Measurements from ENCODE around the gene CNTN1. TPM values are rescaled to one million over a fixed set of nuclear protein-coding genes. Genes with fewer than 3 reads are reported as not detected.

The CNTN1 gene
- total RNA-seq, 6 donors from 2014 or later = 1.0 to 9.8 (median 5.6) TPM

- no peaks in the 10 kb centered on the region for H3K4me1 ChIP-seq
- no peak overlapping the region for H3K4me3 ChIP-seq
- no peak overlapping the region for H3K27ac ChIP-seq
- H3K27me3 ChIP-seq = no peaks in the 10 kb centered on the region
- DNase-seq = no peak
- H3K9me3 ChIP-seq = no peaks in the 10 kb centered on the region
- TF ChIP-seq POLR2AphosphoS5 (IDR thresholded peaks at IDR 0.05) = no peak
- TF ChIP-seq CTCF (IDR thresholded peaks at IDR 0.05) = no peak
- no peak for TF ChIP-seq EP300 (IDR thresholded peaks at IDR 0.05)
- no peak for TF ChIP-seq POLR2A (IDR thresholded peaks at IDR 0.05)
- no peaks in the 10 kb centered on the region for H3K36me3 ChIP-seq
- no peak for ATAC-seq (ENCODE audit: low FRiP score in 2 of 2)
- 85 to 90% methylated on average over 2 of the region's 2 CpGs for WGBS, 2 donors
These were observed 260.8 kb downstream of the CNTN1 start for GRCh38 chr12:40953076-40953475.

GRCh38 chr12:40957417-40957816 is 265.2 kb downstream of the CNTN1 start:
- no peaks in the 10 kb centered on the region for H3K9me3 ChIP-seq
- no peak for TF ChIP-seq CTCF (IDR thresholded peaks at IDR 0.05)
- TF ChIP-seq POLR2A (IDR thresholded peaks at IDR 0.05) = no peak
- no peak for TF ChIP-seq EP300 (IDR thresholded peaks at IDR 0.05)
- no peak for TF ChIP-seq POLR2AphosphoS5 (IDR thresholded peaks at IDR 0.05)
- DNase-seq = no peak
- no peaks in the 10 kb centered on the region for H3K27me3 ChIP-seq
- no peak overlapping the region for H3K4me3 ChIP-seq
- H3K36me3 ChIP-seq = no peaks in the 10 kb centered on the region
- 91 to 96% methylated on average over 1 of the region's 1 CpG for WGBS, 2 donors
- no peak for ATAC-seq (ENCODE audit: low FRiP score in 2 of 2)
- H3K27ac ChIP-seq = no peak overlapping the region
- no peaks in the 10 kb centered on the region for H3K4me1 ChIP-seq

GRCh38 chr12:40959041-40959440 is 266.8 kb downstream of the CNTN1 start:
- Histone ChIP-seq H3K27ac (no peak overlapping the region), H3K27me3 (no peaks in the 10 kb centered on the region), H3K4me1 (no peaks in the 10 kb centered on the region), H3K36me3 (no peaks in the 10 kb centered on the region), H3K9me3 (no peaks in the 10 kb centered on the region), H3K4me3 (no peak overlapping the region)
- ATAC-seq (ENCODE audit: low FRiP score in 2 of 2) (no peak), DNase-seq (no peak)
- TF ChIP-seq POLR2A (IDR thresholded peaks at IDR 0.05) = no peak
- TF ChIP-seq CTCF (IDR thresholded peaks at IDR 0.05) = no peak
- TF ChIP-seq EP300 (IDR thresholded peaks at IDR 0.05) = no peak
- TF ChIP-seq POLR2AphosphoS5 (IDR thresholded peaks at IDR 0.05) = no peak
- WGBS, 2 donors = 87 to 97% methylated on average over 2 of the region's 2 CpGs

- no peaks in the 10 kb centered on the region for H3K36me3 ChIP-seq
- TF ChIP-seq POLR2A (IDR thresholded peaks at IDR 0.05) = no peak
- no peak for TF ChIP-seq POLR2AphosphoS5 (IDR thresholded peaks at IDR 0.05)
- TF ChIP-seq CTCF (IDR thresholded peaks at IDR 0.05) = no peak
- no peak for TF ChIP-seq EP300 (IDR thresholded peaks at IDR 0.05)
- H3K4me3 ChIP-seq = no peak overlapping the region
- 77 to 86% methylated on average over 2 of the region's 2 CpGs for WGBS, 2 donors
- H3K9me3 ChIP-seq = no peaks in the 10 kb centered on the region
- H3K27me3 ChIP-seq = no peaks in the 10 kb centered on the region
- ATAC-seq (ENCODE audit: low FRiP score in 2 of 2) (no peak), DNase-seq (no peak)
- H3K4me1 ChIP-seq = no peaks in the 10 kb centered on the region
- H3K27ac ChIP-seq = no peak overlapping the region
These were observed 271.5 kb downstream of the CNTN1 start for GRCh38 chr12:40963751-40964150.

- no peaks in the 10 kb centered on the region for H3K4me1 ChIP-seq
- H3K9me3 ChIP-seq = no peaks in the 10 kb centered on the region
- no peaks in the 10 kb centered on the region for H3K36me3 ChIP-seq
- WGBS, 2 donors = 47 to 60% methylated on average over 6 of the region's 6 CpGs
- ATAC-seq (ENCODE audit: low FRiP score in 2 of 2) (no peak), DNase-seq (peak in 1 of 2 donors; percentile 22)
- no peaks in the 10 kb centered on the region for H3K27me3 ChIP-seq
- H3K4me3 ChIP-seq = no peak overlapping the region
- no peak overlapping the region for H3K27ac ChIP-seq
- TF ChIP-seq CTCF (IDR thresholded peaks at IDR 0.05) (no peak), POLR2AphosphoS5 (IDR thresholded peaks at IDR 0.05) (no peak), POLR2A (IDR thresholded peaks at IDR 0.05) (no peak), EP300 (IDR thresholded peaks at IDR 0.05) (no peak)
These were observed 277.6 kb downstream of the CNTN1 start for GRCh38 chr12:40969796-40970195.
